Ishikawa (cell line): ENCODE measurements around the gene ADGRL3.

Experiments used
- CEBPB ChIP-seq: IDR thresholded peaks from 2 replicates; pipeline ENCODE4 v1.6.1; 2012
- CREB1 ChIP-seq: IDR thresholded peaks from 2 replicates; pipeline ENCODE4 v1.6.1; 2012; ENCODE audit warnings: low read depth
- EGR1 ChIP-seq: IDR thresholded peaks from 2 replicates; pipeline ENCODE4 v1.6.1; 2012
- EP300 ChIP-seq: IDR thresholded peaks from 2 replicates; pipeline ENCODE4 v1.6.1; 2012; ENCODE audit warnings: borderline replicate concordance
- FOXM1 ChIP-seq: IDR thresholded peaks from 2 replicates; pipeline ENCODE4 v1.6.1; 2012; ENCODE audit warnings: low read depth, borderline replicate concordance
- MAX ChIP-seq: IDR thresholded peaks from 2 replicates; pipeline ENCODE4 v1.6.1; 2012
- NFIC ChIP-seq: IDR thresholded peaks from 2 replicates; pipeline ENCODE4 v1.6.1; 2012
- RAD21 ChIP-seq: IDR thresholded peaks from 2 replicates; pipeline ENCODE4 v1.6.1; 2012; ENCODE audit warnings: low read depth
- REST ChIP-seq: IDR thresholded peaks from 2 replicates; pipeline ENCODE4 v1.6.1; 2012; ENCODE audit warnings: low read depth, mild to moderate bottlenecking
- TAF1 ChIP-seq: IDR thresholded peaks from 2 replicates; pipeline ENCODE4 v1.6.1; 2012; ENCODE audit warnings: low read depth, mild to moderate bottlenecking
- TCF12 ChIP-seq: IDR thresholded peaks from 2 replicates; pipeline ENCODE4 v1.6.1; 2012; ENCODE audit warnings: low read depth
- TEAD4 ChIP-seq: IDR thresholded peaks from 2 replicates; pipeline ENCODE4 v1.6.1; 2012
- USF1 ChIP-seq: IDR thresholded peaks from 2 replicates; pipeline ENCODE4 v1.6.1; 2012
- YY1 ChIP-seq: IDR thresholded peaks from 2 replicates; pipeline ENCODE4 v1.6.1; 2012; ENCODE audit warnings: low read depth
- ZBTB7A ChIP-seq: IDR thresholded peaks from 2 replicates; pipeline ENCODE4 v1.6.1; 2012; ENCODE audit warnings: low read depth

ADGRL3 gene

GRCh38 chr4:61984260-61984909, 784.3 kb downstream of the ADGRL3 start:
- TF ChIP-seq REST (no peak), RAD21 (no peak; the same call in 1 of the 2 replicates), TEAD4 (no peak), TCF12 (no peak), NFIC (no peak), CREB1 (no peak), FOXM1 (no peak), USF1 (no peak), YY1 (no peak), EP300 (no peak), MAX (no peak), ZBTB7A (no peak), TAF1 (no peak), EGR1 (no peak), CEBPB (no peak)

GRCh38 chr4:61985426-61985825, 785.3 kb downstream of the ADGRL3 start:
- no peak for TF ChIP-seq REST
- TF ChIP-seq TCF12: no peak
- no peak for TF ChIP-seq ZBTB7A
- TF ChIP-seq YY1: no peak
- no peak for TF ChIP-seq CEBPB
- TF ChIP-seq EGR1: no peak
- TF ChIP-seq TEAD4: no peak
- no peak for TF ChIP-seq MAX
- no peak for TF ChIP-seq EP300
- TF ChIP-seq CREB1: no peak
- no peak for TF ChIP-seq NFIC
- no peak for TF ChIP-seq TAF1
- TF ChIP-seq RAD21: no peak
- no peak for TF ChIP-seq USF1

- TF ChIP-seq CEBPB: no peak
- no peak for TF ChIP-seq CREB1
- TF ChIP-seq YY1: no peak
- TF ChIP-seq EGR1: no peak
- TF ChIP-seq ZBTB7A: no peak
- TF ChIP-seq RAD21: no peak
- no peak for TF ChIP-seq USF1
- no peak for TF ChIP-seq EP300
- no peak for TF ChIP-seq MAX
- TF ChIP-seq TAF1: no peak
These were observed 792.2 kb downstream of the ADGRL3 start for GRCh38 chr4:61992351-61992750.

- no peak for TF ChIP-seq MAX
- no peak for TF ChIP-seq ZBTB7A
- TF ChIP-seq FOXM1: no peak
- no peak for TF ChIP-seq CEBPB
- TF ChIP-seq EGR1: no peak
- no peak for TF ChIP-seq REST
- TF ChIP-seq NFIC: no peak
- no peak for TF ChIP-seq YY1
- TF ChIP-seq TCF12: no peak
- no peak for TF ChIP-seq CREB1
- TF ChIP-seq EP300: no peak
- no peak for TF ChIP-seq TAF1
- TF ChIP-seq USF1: no peak
These were observed 793.9 kb downstream of the ADGRL3 start for GRCh38 chr4:61994036-61994435.
